HepG2 (cell line): ENCODE measurements around the gene NEGR1. TPM values are rescaled to one million over a fixed set of nuclear protein-coding genes. Genes with fewer than 3 reads are reported as not detected.

Experiments
- ATAC-seq: fragments of 200-7000 bp; cut with Tn5 transposase; 3 replicates; pipeline ENCODE4 v1.9.1; 2020; ENCODE audit warnings: mild to moderate bottlenecking, moderate library complexity
- BruUV-seq: library from RNA; stranded (reverse); fragments of 400-500 nt; replicated peaks from 2 replicates; lab custom pipeline; 2021; lab: Mats Ljungman, UMichigan
- CTCF ChIA-PET: fragments of 300-600 bp; formaldehyde crosslinking; extraction: SDS; loops from one replicate; lab custom pipeline; 2021; ENCODE audit warnings: low total read pairs, inconsistent platforms, low intra/inter-chr PET ratio; lab: Yijun Ruan, JAX
- POLR2A ChIA-PET: fragments of 350-600 bp; sonication (Branson Sonifier 250); formaldehyde crosslinking; loops from one replicate; lab custom pipeline; 2020; ENCODE audit warnings: antibody characterized with exemption, inconsistent platforms; lab: Yijun Ruan, JAX
- DNase-seq: peaks from one replicate; pipeline ENCODE4 v3.0.0-alpha.2; 2015; ENCODE audit warnings: low spot score
- FAIRE-seq: peaks from 3 replicates; lab custom pipeline; 2011; peaks lifted over from hg19 to GRCh38; lab: Jason Lieb, UNC
- H2AFZ ChIP-seq: one replicate; pipeline ENCODE4 v1.6.1; 2011; ENCODE audit warnings: low read length, inconsistent platforms
- H3K27ac ChIP-seq: fragments of 300-600 bp; 3 replicates; pipeline ENCODE4 v1.8.0; 2011; ENCODE audit warnings: mixed run types, mild to moderate bottlenecking, mixed read lengths, low read length, inconsistent platforms; ENCODE audit not compliant: insufficient read depth; ENCODE audit errors: extremely low read length
- H3K27me3 ChIP-seq, 2 experiments: fragments of 200-600 bp in 1 of 2; 2 replicates in 1 of 2; 3 replicates in 1 of 2; pipeline versions ENCODE4 v1.6.0 to v1.8.0; 2011; ENCODE audit warnings: low read length in 2 of 2, mild to moderate bottlenecking in 2 of 2, moderate library complexity in 2 of 2, inconsistent platforms in 1 of 2; ENCODE audit not compliant: insufficient read depth in 2 of 2, control insufficient read depth in 1 of 2
- H3K36me3 ChIP-seq, 2 experiments: fragments of 200-600 bp in 1 of 2; replicated peaks in 1 of 2; 2 replicates in 1 of 2; 3 replicates in 1 of 2; pipeline versions ENCODE4 v1.5.1 to v1.8.0; 2011; ENCODE audit warnings: low read length in 2 of 2, inconsistent platforms in 1 of 2; ENCODE audit not compliant: insufficient read depth in 2 of 2, control insufficient read depth in 1 of 2
- H3K4me1 ChIP-seq: 2 replicates; pipeline ENCODE4 v1.5.1; 2012; ENCODE audit warnings: low read length, inconsistent platforms; ENCODE audit not compliant: insufficient read depth
- H3K4me2 ChIP-seq: 2 replicates; pipeline ENCODE4 v1.6.0; 2011; ENCODE audit warnings: low read depth, low read length, inconsistent platforms
- H3K4me3 ChIP-seq, 3 experiments: fragments of 200-600 bp in 1 of 3; sonication (generic), shearing (Covaris generic) in 1 of 3; replicated peaks in 1 of 3; 2 replicates each; pipeline ENCODE4 v1.5.1; 2011 to 2016; ENCODE audit warnings: low read length in 3 of 3, inconsistent platforms in 2 of 3, low read depth in 2 of 3, mild to moderate bottlenecking in 2 of 3, control low read depth in 1 of 3, mixed read lengths in 1 of 3; ENCODE audit not compliant: insufficient read depth in 1 of 3
- H3K79me2 ChIP-seq: one replicate; pipeline ENCODE4 v1.6.1; 2011; ENCODE audit warnings: low read length, inconsistent platforms; ENCODE audit not compliant: insufficient read depth
- H3K9ac ChIP-seq: 2 replicates; pipeline ENCODE4 v1.6.0; 2011; ENCODE audit warnings: mild to moderate bottlenecking, low read depth, low read length, inconsistent platforms; ENCODE audit not compliant: insufficient read depth
- H3K9me3 ChIP-seq: 2 replicates; pipeline ENCODE4 v1.5.1; 2012; ENCODE audit warnings: mild to moderate bottlenecking, low read length
- H4K20me1 ChIP-seq: 2 replicates; pipeline ENCODE4 v1.6.0; 2011; ENCODE audit warnings: inconsistent platforms, mild to moderate bottlenecking, low read length, moderate library complexity; ENCODE audit not compliant: insufficient read depth
- BCL3 ChIP-seq: sonication (generic); formaldehyde crosslinking; IDR thresholded peaks from 2 replicates; pipeline ENCODE4 v1.5.1; 2020; ENCODE audit warnings: mild to moderate bottlenecking, missing genetic modification reagents, moderate library complexity
- CHD4 ChIP-seq: fragments of 200-600 bp; sonication (generic); IDR thresholded peaks from 2 replicates; pipeline ENCODE4 v1.7.0; 2017; ENCODE audit warnings: mild to moderate bottlenecking, low read length, borderline replicate concordance
- DNMT1 ChIP-seq: sonication (generic); formaldehyde crosslinking; IDR thresholded peaks from 2 replicates; pipeline ENCODE4 v1.5.1; 2020; ENCODE audit warnings: mild to moderate bottlenecking, missing genetic modification reagents
- NBN ChIP-seq: fragments of 450-650 bp; conservative IDR thresholded peaks from 2 replicates; pipeline ENCODE4 v1.6.1; 2017
- NONO ChIP-seq, 2 experiments: fragments of 450-650 bp in 1 of 2; sonication (generic) in 1 of 2; formaldehyde crosslinking in 1 of 2; IDR thresholded peaks in 1 of 2; conservative IDR thresholded peaks in 1 of 2; 2 replicates each; pipeline versions ENCODE4 v1.6.1 to v1.8.0; 2017 to 2022; ENCODE audit warnings: mild to moderate bottlenecking in 1 of 2, missing genetic modification reagents in 1 of 2, moderate library complexity in 1 of 2
- NR2F1 ChIP-seq, 2 experiments: fragments of 450-650 bp in 1 of 2; formaldehyde crosslinking in 1 of 2; IDR thresholded peaks; 2 replicates each; pipeline versions ENCODE4 v1.5.0 to v1.6.1; 2016 to 2020; ENCODE audit warnings: mild to moderate bottlenecking in 1 of 2, missing compliant biosample characterization in 1 of 2, missing genetic modification reagents in 1 of 2, moderate library complexity in 1 of 2
- NR2F6 ChIP-seq, 2 experiments: IDR thresholded peaks; 2 replicates each; pipeline ENCODE4 v1.6.1; 2016; ENCODE audit warnings: antibody characterized with exemption in 1 of 2, mild to moderate bottlenecking in 1 of 2
- ZNF362 ChIP-seq: sonication (generic); formaldehyde crosslinking; IDR thresholded peaks from 2 replicates; pipeline ENCODE4 v1.4.0; 2020; ENCODE audit warnings: missing genetic modification reagents, mild to moderate bottlenecking, borderline replicate concordance
- ZNF704 ChIP-seq: sonication (generic); formaldehyde crosslinking; IDR thresholded peaks from 2 replicates; pipeline ENCODE4 v1.8.1; 2023; ENCODE audit warnings: mild to moderate bottlenecking, inconsistent platforms, moderate library complexity, missing genetic modification reagents, borderline replicate concordance
- ZSCAN25 ChIP-seq: sonication (generic); formaldehyde crosslinking; IDR thresholded peaks from 2 replicates; pipeline ENCODE4 v1.8.0; 2022; ENCODE audit warnings: mild to moderate bottlenecking, missing genetic modification reagents
- ZXDC ChIP-seq: sonication (generic); formaldehyde crosslinking; IDR thresholded peaks from 2 replicates; pipeline ENCODE4 v1.5.0; 2020; ENCODE audit warnings: mild to moderate bottlenecking, missing genetic modification reagents
- WGBS: methylation state at CpG from one replicate; pipeline ENCODE4 v1.1.6; 2017; ENCODE audit warnings: low lambda C conversion rate; 5-methylcytosine and 5-hydroxymethylcytosine counted together
- in situ Hi-C: cut with HindIII; loops from 2 replicates; pipeline ENCODE4 v1.10.0; 2017; ENCODE audit warnings: low pct_unique_long_range_greater_than_20kb; ENCODE audit not compliant: extremely low pct_ligation_motif_present
- intact Hi-C: fragments of 100-400 bp; cut with micrococcal nuclease; formaldehyde crosslinking; loops from one replicate; pipeline ENCODE4 v1.10.0; 2022; ENCODE audit not compliant: unreplicated experiment
- polyA plus RNA-seq, 8 experiments: library from polyadenylated mRNA; depleted of rRNA in 3 of 8; stranded (reverse) in 7 of 8; unstranded in 1 of 8; fragments of >200 nt; fragmentation: Illumina TruSeq in 4 of 8; extraction: Trizol in 4 of 8; gene quantifications; 2 replicates each; pipeline versions ENCODE4 v1.2.1 to v1.2.3, GENCODE V29; 2011 to 2016; ENCODE audit warnings: low read depth in 4 of 8, missing spikeins in 1 of 8, mixed read lengths in 1 of 8; ENCODE audit not compliant: insufficient read depth in 1 of 8
- total RNA-seq, 5 experiments: library from RNA; depleted of rRNA; stranded (reverse); fragments of >200 nt; fragmentation: Illumina TruSeq; extraction: Trizol; gene quantifications; 2 replicates each; pipeline ENCODE4 v1.2.3, GENCODE V29; 2016; ENCODE audit warnings: low read depth in 1 of 5

NEGR1 gene
- total and polyA plus RNA-seq, 2 of the 13 experiments (the other 11 are each of a cell fraction or from before 2014, with no cell fraction given) = not detected

GRCh38 chr1:71785450-71785849 is 496.9 kb downstream of the NEGR1 start (continued):
- TF ChIP-seq ZNF362 (CRISPR knock-in tag) (no peak), NBN (no peak)

GRCh38 chr1:71785000-71785399 is 497.3 kb downstream of the NEGR1 start:
- Histone ChIP-seq H3K9ac (no peak overlapping the region), H3K27me3 (no peaks in the 10 kb centered on the region), H3K9me3 (peaks cover 19% of the 10 kb centered on the region), H4K20me1 (no peaks in the 10 kb centered on the region), H2AFZ (no peak overlapping the region), H3K79me2 (no peaks in the 10 kb centered on the region), H3K36me3 (no peaks in the 10 kb centered on the region), H3K4me3 (no peak overlapping the region), H3K4me2 (no peak overlapping the region), H3K27ac (no peak overlapping the region), H3K4me1 (no peaks in the 10 kb centered on the region)
- ATAC-seq = no peak
- no peak for FAIRE-seq
- BruUV-seq = no TSS peak
- CTCF ChIA-PET = no interaction called here
- WGBS = 38% methylated on average over 3 of the region's 3 CpGs
- in situ Hi-C loops (no loop called here), intact Hi-C loops (no loop called here)
- POLR2A ChIA-PET = no interaction called here
- TF ChIP-seq CHD4 (no peak), ZXDC (CRISPR knock-in tag) (no peak), NR2F1 (CRISPR knock-in tag; IDR thresholded peaks at IDR 0.05) (no peak), NR2F6 (IDR thresholded peaks at IDR 0.05) (no peak), NR2F6 (CRISPR knock-in tag; IDR thresholded peaks at IDR 0.05) (no peak), BCL3 (CRISPR knock-in tag) (no peak), DNMT1 (CRISPR knock-in tag) (no peak), ZNF704 (no peak), ZSCAN25 (CRISPR knock-in tag) (no peak), NONO (IDR thresholded peaks at IDR 0.05) (no peak), NONO (CRISPR knock-in tag; conservative IDR thresholded peaks at IDR 0.05) (no peak)
- no peak for DNase-seq
